ENCODE data around the gene CKM. TPM values are rescaled to one million over a fixed set of nuclear protein-coding genes. Genes with fewer than 3 reads are reported as not detected.

Gene CKM
- polyA plus RNA-seq, 4 donors: 0.09 to 30.5 (median 14.4) TPM

- Histone ChIP-seq H3K4me1 (ENCODE audit: control insufficient read depth in 3 of 3, insufficient read depth in 2 of 3, low read depth in 1 of 3, low read length in 2 of 3) (no peaks in the 10 kb centered on the region), H3K9me3 (ENCODE audit: control insufficient read depth in 2 of 2, insufficient read depth in 1 of 2, low read depth in 1 of 2, low read length in 1 of 2) (no peaks in the 10 kb centered on the region), H3K36me3 (ENCODE audit: control insufficient read depth in 3 of 3, insufficient read depth in 2 of 3, low read depth in 1 of 3, low read length in 3 of 3) (peaks cover 0 to 23% (median 3%) of the 10 kb centered on the region in 3 donors), H3K27ac (ENCODE audit: low read depth in 1 of 3, low read length in 2 of 3) (no peak overlapping the region), H3K27me3 (ENCODE audit: control insufficient read depth in 3 of 3, insufficient read depth in 3 of 3, low read length in 3 of 3) (peaks cover 4 to 50% (median 8%) of the 10 kb centered on the region in 3 donors), H3K4me3 (ENCODE audit: low read depth in 1 of 3, low read length in 3 of 3) (no peak overlapping the region)
- DNase-seq (no peak), FAIRE-seq (no peak)
- 16 to 27% (median 19%) methylated on average over 24 to 27 of the region's 27 CpGs for WGBS, 3 donors
Measured at GRCh38 chr19:45346449-45346848, 23.8 kb upstream of the CKM start.

- DNase-seq (no peak), FAIRE-seq (no peak)
- no peaks in the 10 kb centered on the region for H3K9me3 ChIP-seq (ENCODE audit: control insufficient read depth in 2 of 2, insufficient read depth in 1 of 2, low read depth in 1 of 2, low read length in 1 of 2)
- WGBS, 3 donors: 54 to 77% (median 57%) methylated on average over 15 of the region's 15 CpGs
- no peak overlapping the region for H3K27ac ChIP-seq (ENCODE audit: low read depth in 1 of 3, low read length in 2 of 3)
- peaks cover 0 to under 1% (median 0%) of the 10 kb centered on the region in 3 donors for H3K4me1 ChIP-seq (ENCODE audit: control insufficient read depth in 3 of 3, insufficient read depth in 2 of 3, low read depth in 1 of 3, low read length in 2 of 3)
- no peak overlapping the region for H3K4me3 ChIP-seq (ENCODE audit: low read depth in 1 of 3, low read length in 3 of 3)
- peaks cover 0 to 13% (median 3%) of the 10 kb centered on the region in 3 donors for H3K36me3 ChIP-seq (ENCODE audit: control insufficient read depth in 3 of 3, insufficient read depth in 2 of 3, low read depth in 1 of 3, low read length in 3 of 3)
- H3K27me3 ChIP-seq (ENCODE audit: control insufficient read depth in 3 of 3, insufficient read depth in 3 of 3, low read length in 3 of 3): peaks cover 4 to 58% (median 8%) of the 10 kb centered on the region in 3 donors
Measured at GRCh38 chr19:45345506-45345860, 22.8 kb upstream of the CKM start.

GRCh38 chr19:45344621-45345505 is 22.2 kb upstream of the CKM start:
- Histone ChIP-seq H3K27me3 (ENCODE audit: control insufficient read depth in 3 of 3, insufficient read depth in 3 of 3, low read length in 3 of 3) (peaks cover 4 to 63% (median 8%) of the 10 kb centered on the region in 3 donors), H3K4me3 (ENCODE audit: low read depth in 1 of 3, low read length in 3 of 3) (no peak overlapping the region), H3K27ac (ENCODE audit: low read depth in 1 of 3, low read length in 2 of 3) (no peak overlapping the region), H3K4me1 (ENCODE audit: control insufficient read depth in 3 of 3, insufficient read depth in 2 of 3, low read depth in 1 of 3, low read length in 2 of 3) (peaks cover 0 to 4% (median 0%) of the 10 kb centered on the region in 3 donors), H3K9me3 (ENCODE audit: control insufficient read depth in 2 of 2, insufficient read depth in 1 of 2, low read depth in 1 of 2, low read length in 1 of 2) (no peaks in the 10 kb centered on the region), H3K36me3 (ENCODE audit: control insufficient read depth in 3 of 3, insufficient read depth in 2 of 3, low read depth in 1 of 3, low read length in 3 of 3) (peaks cover 0 to 7% (median under 1%) of the 10 kb centered on the region in 3 donors)
- WGBS, 3 donors: 15 to 42% (median 34%) methylated on average over 10 to 15 of the region's 15 CpGs
- DNase-seq (peak in 1 of 2 donors; percentile 17), FAIRE-seq (no peak)

GRCh38 chr19:45342911-45343310 is 20.2 kb upstream of the CKM start:
- Histone ChIP-seq H3K36me3 (ENCODE audit: control insufficient read depth in 3 of 3, insufficient read depth in 2 of 3, low read depth in 1 of 3, low read length in 3 of 3) (no peaks in the 10 kb centered on the region), H3K27ac (ENCODE audit: low read depth in 1 of 3, low read length in 2 of 3) (no peak overlapping the region), H3K9me3 (ENCODE audit: control insufficient read depth in 2 of 2, insufficient read depth in 1 of 2, low read depth in 1 of 2, low read length in 1 of 2) (no peaks in the 10 kb centered on the region), H3K4me1 (ENCODE audit: control insufficient read depth in 3 of 3, insufficient read depth in 2 of 3, low read depth in 1 of 3, low read length in 2 of 3) (peaks cover 0 to 4% (median 0%) of the 10 kb centered on the region in 3 donors), H3K4me3 (ENCODE audit: low read depth in 1 of 3, low read length in 3 of 3) (no peak overlapping the region), H3K27me3 (ENCODE audit: control insufficient read depth in 3 of 3, insufficient read depth in 3 of 3, low read length in 3 of 3) (peaks cover 4 to 63% (median 8%) of the 10 kb centered on the region in 3 donors)
- DNase-seq (no peak), FAIRE-seq (no peak)
- 76 to 82% (median 79%) methylated on average over 13 of the region's 13 CpGs for WGBS, 3 donors

- DNase-seq (peak in 1 of 2 donors; percentile 29), FAIRE-seq (no peak)
- no peaks in the 10 kb centered on the region for H3K9me3 ChIP-seq (ENCODE audit: control insufficient read depth in 2 of 2, insufficient read depth in 1 of 2, low read depth in 1 of 2, low read length in 1 of 2)
- peaks cover 4 to 46% (median 8%) of the 10 kb centered on the region in 3 donors for H3K27me3 ChIP-seq (ENCODE audit: control insufficient read depth in 3 of 3, insufficient read depth in 3 of 3, low read length in 3 of 3)
- 4 to 14% (median 12%) methylated on average over 18 to 25 of the region's 25 CpGs for WGBS, 3 donors
- peak overlapping the region in 1 of 3 donors; percentile 27 for H3K4me3 ChIP-seq (ENCODE audit: low read depth in 1 of 3, low read length in 3 of 3)
- H3K36me3 ChIP-seq (ENCODE audit: control insufficient read depth in 3 of 3, insufficient read depth in 2 of 3, low read depth in 1 of 3, low read length in 3 of 3): no peaks in the 10 kb centered on the region
- H3K27ac ChIP-seq (ENCODE audit: low read depth in 1 of 3, low read length in 2 of 3): no peak overlapping the region
- peaks cover 0 to 4% (median 0%) of the 10 kb centered on the region in 3 donors for H3K4me1 ChIP-seq (ENCODE audit: control insufficient read depth in 3 of 3, insufficient read depth in 2 of 3, low read depth in 1 of 3, low read length in 2 of 3)
Measured at GRCh38 chr19:45340899-45341453, 18.3 kb upstream of the CKM start.

- Histone ChIP-seq H3K4me1 (ENCODE audit: control insufficient read depth in 3 of 3, insufficient read depth in 2 of 3, low read depth in 1 of 3, low read length in 2 of 3) (peaks cover 0 to 4% (median 0%) of the 10 kb centered on the region in 3 donors), H3K36me3 (ENCODE audit: control insufficient read depth in 3 of 3, insufficient read depth in 2 of 3, low read depth in 1 of 3, low read length in 3 of 3) (no peaks in the 10 kb centered on the region), H3K9me3 (ENCODE audit: control insufficient read depth in 2 of 2, insufficient read depth in 1 of 2, low read depth in 1 of 2, low read length in 1 of 2) (no peaks in the 10 kb centered on the region), H3K27me3 (ENCODE audit: control insufficient read depth in 3 of 3, insufficient read depth in 3 of 3, low read length in 3 of 3) (peaks cover 2 to 43% (median 8%) of the 10 kb centered on the region in 3 donors), H3K4me3 (ENCODE audit: low read depth in 1 of 3, low read length in 3 of 3) (peak within 1 kb of the TSS in 1 of 3 donors; percentile 27), H3K27ac (ENCODE audit: low read depth in 1 of 3, low read length in 2 of 3) (no peak within 1 kb of the TSS)
- DNase-seq (peak; percentile 68 to 74), FAIRE-seq (no peak)
- WGBS, 3 donors: 12 to 14% (median 12%) methylated on average over 37 to 50 of the region's 50 CpGs
Measured at GRCh38 chr19:45340232-45340898, 17.7 kb upstream of the CKM start, which contains the start of gene KLC3. TSS of gene KLC3 (plus strand) at chr19:45340750. CDS start at chr19:45345542, 4,792 bp downstream.

GRCh38 chr19:45339629-45340028 is 17.0 kb upstream of the CKM start:
- peaks cover 0 to 4% (median 0%) of the 10 kb centered on the region in 3 donors for H3K4me1 ChIP-seq (ENCODE audit: control insufficient read depth in 3 of 3, insufficient read depth in 2 of 3, low read depth in 1 of 3, low read length in 2 of 3)
- no peaks in the 10 kb centered on the region for H3K36me3 ChIP-seq (ENCODE audit: control insufficient read depth in 3 of 3, insufficient read depth in 2 of 3, low read depth in 1 of 3, low read length in 3 of 3)
- FAIRE-seq (no peak), DNase-seq (no peak)
- no peak overlapping the region for H3K4me3 ChIP-seq (ENCODE audit: low read depth in 1 of 3, low read length in 3 of 3)
- 66 to 83% (median 67%) methylated on average over 6 of the region's 6 CpGs for WGBS, 3 donors
- no peak overlapping the region for H3K27ac ChIP-seq (ENCODE audit: low read depth in 1 of 3, low read length in 2 of 3)
- no peaks in the 10 kb centered on the region for H3K9me3 ChIP-seq (ENCODE audit: control insufficient read depth in 2 of 2, insufficient read depth in 1 of 2, low read depth in 1 of 2, low read length in 1 of 2)
- H3K27me3 ChIP-seq (ENCODE audit: control insufficient read depth in 3 of 3, insufficient read depth in 3 of 3, low read length in 3 of 3): peaks cover 0 to 36% (median 4%) of the 10 kb centered on the region in 3 donors

- DNase-seq: no peak
Measured at GRCh38 chr19:45336696-45337251, 14.1 kb upstream of the CKM start.

More at GRCh38 chr19:45336696-45337251, 14.1 kb upstream of the CKM start:
- H3K4me3 ChIP-seq (ENCODE audit: low read depth in 1 of 3, low read length in 3 of 3): no peak overlapping the region
- 55 to 61% (median 58%) methylated on average over 11 of the region's 11 CpGs for WGBS, 3 donors
- H3K9me3 ChIP-seq (ENCODE audit: control insufficient read depth in 2 of 2, insufficient read depth in 1 of 2, low read depth in 1 of 2, low read length in 1 of 2): no peaks in the 10 kb centered on the region
- H3K27ac ChIP-seq (ENCODE audit: low read depth in 1 of 3, low read length in 2 of 3): no peak overlapping the region
- H3K27me3 ChIP-seq (ENCODE audit: control insufficient read depth in 3 of 3, insufficient read depth in 3 of 3, low read length in 3 of 3): peaks cover 0 to 20% (median 2%) of the 10 kb centered on the region in 3 donors
- H3K4me1 ChIP-seq (ENCODE audit: control insufficient read depth in 3 of 3, insufficient read depth in 2 of 3, low read depth in 1 of 3, low read length in 2 of 3): peaks cover 0 to 4% (median 0%) of the 10 kb centered on the region in 3 donors
- FAIRE-seq: no peak
- H3K36me3 ChIP-seq (ENCODE audit: control insufficient read depth in 3 of 3, insufficient read depth in 2 of 3, low read depth in 1 of 3, low read length in 3 of 3): no peaks in the 10 kb centered on the region
